ENCODE results near the gene TMEM201.

The TMEM201 gene

GRCh38 chr1:9580942-9581341 is 7.8 kb upstream of the TMEM201 start:
- DNase-seq = no peak

DNA sequence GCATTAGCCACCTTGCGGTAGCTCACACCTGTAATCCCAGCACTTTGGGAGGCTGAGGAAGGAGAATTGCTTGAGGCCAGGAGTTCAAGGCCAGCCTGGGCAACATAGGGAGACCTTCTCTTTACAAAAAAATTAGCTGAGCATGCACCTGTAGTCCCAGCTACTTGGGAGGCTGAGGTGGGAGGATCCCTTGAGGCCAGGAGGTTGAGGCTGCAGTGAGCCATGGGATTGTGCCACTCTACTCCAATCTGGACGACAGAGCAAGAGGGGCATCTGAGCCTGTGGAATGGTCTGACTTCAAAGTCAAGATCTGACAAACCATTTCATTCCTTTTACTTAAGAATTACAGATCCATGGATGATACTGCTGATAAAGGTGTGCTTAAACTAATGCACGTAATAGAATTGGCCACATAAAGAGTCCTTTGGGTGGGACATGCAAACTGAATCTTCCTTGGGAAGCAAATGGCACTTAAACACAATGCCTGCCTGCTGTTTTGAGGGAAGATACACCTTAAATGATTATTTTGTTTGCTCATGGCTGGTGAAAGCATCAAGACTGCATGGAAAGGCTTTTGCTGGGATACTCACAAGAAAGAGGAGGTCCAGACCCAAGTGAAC is 2.5 kb upstream of the TMEM201 start:
- DNase-seq = no peak

GRCh38 chr1:9589144-9589718 is 520 bp downstream of the TMEM201 start:
- DNase-seq = no peak

- no peak for DNase-seq
Measured at GRCh38 chr1:9589719-9590157, 1.0 kb downstream of the TMEM201 start.

DNA sequence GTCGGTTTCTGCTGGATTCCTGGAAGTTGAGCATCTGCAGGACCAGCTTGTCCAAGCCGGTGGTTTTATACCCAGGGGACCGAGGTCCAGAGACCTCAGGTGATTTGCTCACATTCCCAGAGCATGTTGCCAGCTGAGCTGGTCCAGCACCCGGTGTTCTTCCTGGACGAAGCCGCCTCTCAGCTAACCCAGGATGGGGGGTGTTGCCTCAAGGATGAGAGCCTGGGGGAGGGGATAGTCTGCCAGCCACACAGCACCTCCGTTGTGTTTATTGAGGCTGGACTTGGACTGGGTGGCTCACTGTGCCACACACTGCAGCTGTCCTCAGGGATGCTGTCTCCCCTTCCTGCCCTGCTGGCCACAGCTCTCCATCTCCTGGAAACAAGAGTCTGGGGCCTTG is 1.5 kb downstream of the TMEM201 start:
- no peak for DNase-seq

DNA sequence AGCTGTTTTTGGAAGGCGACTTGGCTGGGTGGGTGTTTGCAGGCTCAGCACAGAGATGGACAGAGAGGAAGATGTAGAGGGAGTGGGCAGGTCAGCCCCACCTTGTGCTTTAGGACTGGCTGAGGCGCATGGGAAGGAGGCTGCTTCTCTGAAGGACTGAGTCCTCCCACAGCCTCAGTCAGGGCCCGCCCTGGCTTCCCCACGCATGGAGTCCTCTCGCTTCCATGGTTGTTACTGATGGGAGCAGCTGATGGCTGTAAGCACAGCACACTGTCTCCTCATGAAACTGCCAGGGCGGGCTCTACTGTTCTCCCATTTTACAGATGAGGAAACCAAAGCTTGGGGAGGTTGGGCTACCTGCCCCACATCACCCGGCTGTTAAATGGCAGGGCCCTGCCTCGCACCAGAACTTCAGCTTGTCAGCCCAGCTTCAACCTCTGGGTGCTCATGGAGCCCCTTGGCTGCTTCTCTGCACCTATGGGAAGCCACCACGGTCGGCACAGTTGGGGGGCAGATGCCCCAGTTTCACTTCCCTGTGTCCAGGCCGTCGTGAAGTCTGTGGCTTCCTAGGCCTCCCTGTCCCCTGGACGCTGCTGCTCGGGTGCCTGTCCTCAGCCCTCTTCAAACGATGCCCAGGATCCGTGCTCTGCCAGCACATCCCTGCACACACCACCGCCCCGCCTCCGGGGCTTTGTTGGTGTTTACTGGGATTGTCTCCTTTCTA is 2.4 kb downstream of the TMEM201 start:
- no peak for DNase-seq

DNA sequence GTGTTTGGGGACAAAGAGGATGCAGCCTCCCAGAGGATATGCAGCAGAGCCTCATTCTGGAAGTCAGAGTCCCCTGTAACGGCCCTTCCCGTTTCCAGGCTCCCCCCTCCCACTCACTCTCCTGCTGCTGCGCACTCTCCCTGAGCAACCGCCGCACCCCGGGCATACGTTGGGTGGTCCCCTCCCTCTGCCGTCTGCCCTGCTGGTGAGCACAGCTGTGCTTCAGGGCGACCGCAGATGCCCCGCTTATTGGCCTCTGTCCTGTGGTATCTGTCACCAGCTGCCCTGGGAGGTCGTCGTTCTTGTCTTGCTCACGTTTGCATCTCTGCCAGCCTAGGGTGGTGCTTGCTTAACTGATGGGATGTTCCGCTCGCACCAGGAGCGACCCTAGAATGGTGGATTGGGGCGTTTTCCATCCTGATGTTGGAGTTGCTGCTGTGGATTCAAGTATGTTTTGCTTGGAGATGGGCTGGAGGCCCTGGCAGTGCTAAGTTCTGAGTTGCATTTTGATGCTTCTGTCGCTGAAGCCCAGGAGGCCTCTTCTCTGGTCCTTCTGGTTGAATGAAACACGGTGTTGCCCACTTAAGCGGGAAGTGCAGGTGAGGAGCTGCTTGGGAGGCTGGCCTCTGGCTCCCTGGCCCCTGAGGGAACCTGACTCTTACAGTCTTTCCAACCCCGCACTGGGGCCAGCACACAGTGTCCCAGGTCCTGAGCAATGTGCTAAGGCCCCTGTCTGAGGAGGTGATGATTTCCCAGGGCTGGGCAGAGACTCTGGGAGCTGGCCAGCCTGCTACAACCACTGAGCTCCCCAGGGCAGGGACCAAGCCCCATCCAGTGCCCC is 3.2 kb downstream of the TMEM201 start:
- DNase-seq = no peak

GRCh38 chr1:9592510-9593075 is 3.9 kb downstream of the TMEM201 start:
- no peak for DNase-seq

- DNase-seq = no peak
Measured at GRCh38 chr1:9593147-9593491, 4.4 kb downstream of the TMEM201 start.

DNA sequence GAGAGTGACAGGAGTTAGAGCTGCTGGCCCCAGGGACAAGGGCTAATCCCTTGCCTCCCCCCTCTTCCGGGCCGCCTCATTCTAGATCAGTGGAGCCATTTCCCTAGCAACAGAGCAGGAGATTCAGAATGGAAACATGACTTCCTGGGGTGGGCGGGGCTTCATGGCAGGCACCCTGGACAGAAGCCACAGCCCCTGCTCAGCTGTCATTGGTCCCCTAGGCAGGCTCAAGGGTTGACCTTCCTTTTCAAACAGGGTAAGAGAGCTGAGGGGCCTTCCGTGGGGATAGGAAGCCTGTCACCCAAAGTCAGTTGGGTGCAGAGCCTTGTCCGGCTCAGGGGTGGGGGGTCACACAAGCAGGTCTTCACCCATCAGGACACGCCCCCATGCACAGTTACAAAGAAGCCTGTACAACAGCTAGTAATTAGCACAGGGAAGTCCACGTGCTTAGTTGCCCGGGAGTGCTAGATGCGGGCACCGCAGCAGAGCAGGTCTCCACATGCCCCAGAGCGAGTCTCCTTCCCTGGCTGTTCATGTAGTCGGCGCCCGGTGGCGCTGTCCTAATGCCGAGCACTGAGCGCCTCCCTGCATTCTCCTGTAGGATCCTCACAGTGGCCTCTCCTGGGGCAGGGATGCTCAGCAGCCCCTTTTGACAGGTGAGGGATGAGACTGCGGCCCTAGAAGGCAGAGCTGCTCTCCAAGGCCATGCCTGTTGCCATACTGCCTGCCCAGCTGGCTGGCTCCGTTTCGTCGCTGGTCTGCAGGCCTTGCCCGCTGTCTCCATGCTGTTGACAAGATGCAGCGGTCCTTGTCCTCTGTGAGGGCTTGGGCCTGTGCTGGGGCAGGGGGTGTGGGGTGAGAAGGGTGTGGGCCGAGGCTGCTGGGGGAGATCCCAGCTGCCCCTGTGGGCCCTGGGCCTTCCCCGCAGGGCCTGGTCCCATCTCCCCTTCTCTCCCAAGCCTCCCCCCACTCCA is 5.1 kb downstream of the TMEM201 start:
- peak; percentile 20 for DNase-seq

DNA sequence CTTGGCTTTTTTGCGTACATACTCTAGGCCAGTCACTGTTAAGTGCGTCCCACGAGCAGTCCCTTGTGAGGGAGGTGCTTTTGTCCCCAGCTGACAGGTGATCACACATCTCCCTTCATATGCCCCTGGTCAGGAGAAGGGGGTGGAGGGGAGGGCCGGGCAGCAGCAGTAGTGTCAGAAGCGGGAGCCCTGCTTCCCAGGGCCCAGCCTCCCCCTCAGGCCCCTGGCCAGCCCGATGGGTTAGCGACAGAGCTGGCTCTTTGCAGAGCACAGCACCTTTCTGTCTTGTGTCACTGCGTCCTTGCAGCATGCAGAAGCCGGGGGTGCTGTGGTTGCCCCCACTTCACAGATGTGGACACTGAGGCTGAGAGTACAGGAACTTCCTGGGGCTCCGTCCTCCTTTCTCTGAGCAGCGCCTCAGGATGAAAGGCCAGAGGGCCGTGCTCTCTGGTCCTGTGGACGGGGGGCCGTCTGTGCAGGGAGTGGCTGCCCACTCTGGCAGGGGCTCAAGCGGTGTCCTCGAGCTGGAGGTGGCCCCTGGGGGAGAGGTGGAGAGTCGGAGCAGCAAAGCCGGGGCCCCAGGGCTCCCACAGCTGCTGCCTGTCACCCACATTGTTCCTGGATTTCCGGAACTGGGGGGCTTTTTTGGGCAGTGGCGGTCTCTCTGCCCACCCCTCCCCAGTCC is 5.9 kb downstream of the TMEM201 start:
- DNase-seq = no peak

- DNase-seq = no peak
Measured at GRCh38 chr1:9595156-9595967, 6.7 kb downstream of the TMEM201 start.

DNA sequence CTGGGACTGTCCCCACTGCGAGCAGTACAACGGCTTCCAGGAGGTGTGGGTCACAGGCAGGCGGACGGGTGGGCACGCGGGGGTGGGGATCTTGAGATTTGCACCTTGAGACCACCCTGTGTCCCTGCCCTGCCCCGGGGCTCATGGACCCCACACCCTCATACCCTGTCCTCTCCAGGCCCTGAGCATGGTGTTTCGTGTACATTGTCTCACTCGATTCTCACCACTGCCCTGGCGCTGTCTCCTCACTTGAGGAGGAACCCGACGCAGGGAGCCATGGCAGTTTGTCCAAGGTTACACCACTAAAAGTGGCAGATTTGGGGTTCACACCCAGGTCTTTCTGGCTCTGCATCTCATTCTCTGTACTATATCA is 7.2 kb downstream of the TMEM201 start:
- DNase-seq = no peak

DNA sequence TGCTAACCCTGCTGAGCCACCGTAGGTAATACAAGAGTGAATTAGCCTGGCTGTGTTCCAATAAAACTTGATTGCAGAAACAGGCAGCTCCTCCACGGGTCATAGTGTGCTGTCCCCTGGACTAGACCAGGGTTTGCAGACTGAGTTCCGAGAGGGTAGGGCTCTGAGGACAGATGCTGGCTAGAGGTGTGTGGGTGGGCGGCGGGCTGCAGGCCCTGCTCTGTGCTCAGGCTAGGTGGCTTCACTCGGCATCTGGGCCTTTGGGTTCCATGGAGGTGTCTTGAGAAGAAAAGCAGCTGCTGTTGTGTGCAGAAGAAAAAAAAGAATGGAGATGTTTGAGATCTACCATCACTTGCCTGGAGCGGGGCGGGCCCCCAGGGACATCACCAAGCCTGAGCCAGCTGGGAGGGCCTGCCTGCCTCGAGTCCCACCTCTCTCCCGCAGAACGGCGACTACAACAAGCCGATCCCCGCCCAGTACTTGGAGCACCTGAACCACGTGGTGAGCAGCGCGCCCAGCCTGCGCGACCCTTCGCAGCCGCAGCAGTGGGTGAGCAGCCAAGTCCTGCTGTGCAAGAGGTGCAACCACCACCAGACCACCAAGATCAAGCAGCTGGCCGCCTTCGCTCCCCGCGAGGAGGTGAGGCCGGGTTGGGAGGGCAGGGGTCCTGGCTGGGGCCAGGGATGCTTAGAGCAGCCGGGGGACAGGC is 7.9 kb downstream of the TMEM201 start:
- no peak for DNase-seq

GRCh38 chr1:9597361-9598315 is 8.9 kb downstream of the TMEM201 start:
- DNase-seq = no peak

- DNase-seq = no peak
Measured at GRCh38 chr1:9598316-9598700, 9.6 kb downstream of the TMEM201 start.

DNA sequence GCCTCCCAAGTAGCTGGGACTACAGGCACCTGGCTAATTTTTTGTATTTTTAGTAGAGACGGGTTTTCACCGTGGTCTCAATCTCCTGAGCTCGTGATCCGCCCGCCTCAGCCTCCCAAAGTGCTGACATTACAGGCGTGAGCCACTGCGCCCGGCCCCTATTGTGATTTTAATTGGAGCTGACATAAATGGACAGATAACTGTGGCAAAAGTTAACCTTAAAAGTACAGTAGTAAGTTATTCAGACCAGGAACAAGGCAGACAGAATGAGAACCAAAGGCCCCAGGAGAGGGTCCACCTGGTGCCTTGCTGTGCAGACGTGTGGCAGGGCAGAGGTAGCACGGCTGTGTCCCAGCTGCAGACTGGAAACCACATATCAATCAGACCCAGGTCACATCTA is 11.0 kb downstream of the TMEM201 start:
- no peak for DNase-seq
